DOHH2 (cell line): ENCODE results near the gene TNRC18.

Experiments used
- EZH2phosphoT487 ChIP-seq: fragments of 200-600 bp; sonication (generic); IDR thresholded peaks from 2 replicates; pipeline ENCODE4 v1.6.1; 2017; ENCODE audit warnings: borderline replicate concordance, mild to moderate bottlenecking, antibody characterized with exemption, low read length, moderate library complexity, mixed read lengths
- TF ChIP-seq, protein P1 (sequence below): fragments of 200-600 bp; sonication (generic); IDR thresholded peaks from one replicate; pipeline ENCODE4 v1.5.1; 2014; ENCODE audit warnings: antibody characterized with exemption, mild to moderate bottlenecking, low read depth, low read length; ENCODE audit not compliant: poor library complexity, severe bottlenecking

DNA sequence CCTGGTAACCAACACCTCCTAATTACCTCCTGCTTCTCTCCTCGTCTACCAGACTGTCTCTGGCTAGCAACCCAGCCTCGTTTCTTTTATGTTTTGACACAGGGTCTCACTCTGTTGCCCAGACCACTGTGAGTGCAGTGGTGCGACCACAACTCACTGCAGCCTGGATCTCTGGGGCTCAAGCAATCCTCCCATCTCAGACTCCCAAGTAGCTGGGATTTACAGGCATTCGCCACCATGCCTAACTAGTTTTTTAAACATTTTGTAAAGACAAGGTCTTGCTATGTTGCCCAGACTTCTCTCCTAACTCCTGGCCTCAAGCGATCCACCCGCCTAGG lies 10.2 kb downstream of the TNRC18 start:
- TF ChIP-seq, protein P1, sequence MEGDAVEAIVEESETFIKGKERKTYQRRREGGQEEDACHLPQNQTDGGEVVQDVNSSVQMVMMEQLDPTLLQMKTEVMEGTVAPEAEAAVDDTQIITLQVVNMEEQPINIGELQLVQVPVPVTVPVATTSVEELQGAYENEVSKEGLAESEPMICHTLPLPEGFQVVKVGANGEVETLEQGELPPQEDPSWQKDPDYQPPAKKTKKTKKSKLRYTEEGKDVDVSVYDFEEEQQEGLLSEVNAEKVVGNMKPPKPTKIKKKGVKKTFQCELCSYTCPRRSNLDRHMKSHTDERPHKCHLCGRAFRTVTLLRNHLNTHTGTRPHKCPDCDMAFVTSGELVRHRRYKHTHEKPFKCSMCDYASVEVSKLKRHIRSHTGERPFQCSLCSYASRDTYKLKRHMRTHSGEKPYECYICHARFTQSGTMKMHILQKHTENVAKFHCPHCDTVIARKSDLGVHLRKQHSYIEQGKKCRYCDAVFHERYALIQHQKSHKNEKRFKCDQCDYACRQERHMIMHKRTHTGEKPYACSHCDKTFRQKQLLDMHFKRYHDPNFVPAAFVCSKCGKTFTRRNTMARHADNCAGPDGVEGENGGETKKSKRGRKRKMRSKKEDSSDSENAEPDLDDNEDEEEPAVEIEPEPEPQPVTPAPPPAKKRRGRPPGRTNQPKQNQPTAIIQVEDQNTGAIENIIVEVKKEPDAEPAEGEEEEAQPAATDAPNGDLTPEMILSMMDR: no peak
- TF ChIP-seq EZH2phosphoT487: no peak
